ENCODE measurements around the gene SH3RF2.

SH3RF2 gene

DNA sequence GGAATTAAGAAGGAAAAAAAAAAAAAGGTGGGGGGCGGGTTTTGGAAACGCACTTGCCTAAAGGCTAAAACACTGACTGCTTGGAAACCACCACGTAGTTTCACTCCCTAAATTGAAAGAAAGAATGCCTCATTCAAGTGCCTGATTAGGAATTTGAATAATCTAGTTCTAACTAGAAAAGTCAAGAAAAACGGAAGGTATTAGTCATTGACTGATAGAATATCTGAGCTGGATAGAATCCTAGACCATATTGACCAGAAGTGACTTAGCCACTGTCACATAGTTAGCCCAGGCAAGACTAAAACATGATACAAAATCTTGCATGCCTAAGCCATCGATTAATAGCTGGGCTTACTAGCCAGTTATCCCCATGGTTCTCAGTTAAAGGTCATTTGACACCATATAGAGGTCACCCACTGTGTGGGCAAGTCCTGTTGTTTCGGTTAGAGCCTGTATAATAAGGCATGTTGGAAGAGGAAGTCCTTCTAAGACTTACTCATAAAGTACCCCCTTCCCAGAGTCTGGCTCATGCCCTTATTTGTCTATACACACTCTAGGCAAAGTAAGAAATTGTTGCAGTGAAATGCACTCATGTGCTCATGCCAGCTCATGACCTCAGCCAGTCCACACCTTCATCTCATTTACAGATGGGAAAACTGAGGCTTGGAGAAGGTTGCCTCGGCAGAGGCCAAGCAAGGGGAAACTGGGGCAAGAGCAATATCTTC lies 40.2 kb downstream of the SH3RF2 start:
- no peaks in the 10 kb centered on the region for H3K27me3 ChIP-seq (ENCODE audit: low read depth, low read length)
- no peaks in the 10 kb centered on the region for H4K20me1 ChIP-seq (ENCODE audit: insufficient read depth, low read length)
- H3K79me2 ChIP-seq (ENCODE audit: low read length): no peaks in the 10 kb centered on the region
- peak overlapping the region; percentile 57 for H3K27ac ChIP-seq (ENCODE audit: low read length)
- H3K4me3 ChIP-seq (ENCODE audit: low read length): peak overlapping the region; percentile 27; the same call in 1 of the 2 replicates
- peak overlapping the region; percentile 52 for H3K4me2 ChIP-seq (ENCODE audit: low read length)
- H3K4me1 ChIP-seq (ENCODE audit: low read length): peaks cover 22% of the 10 kb centered on the region
- no peak overlapping the region for H2AFZ ChIP-seq (ENCODE audit: low read depth, low read length)
- TF ChIP-seq, protein P1, sequence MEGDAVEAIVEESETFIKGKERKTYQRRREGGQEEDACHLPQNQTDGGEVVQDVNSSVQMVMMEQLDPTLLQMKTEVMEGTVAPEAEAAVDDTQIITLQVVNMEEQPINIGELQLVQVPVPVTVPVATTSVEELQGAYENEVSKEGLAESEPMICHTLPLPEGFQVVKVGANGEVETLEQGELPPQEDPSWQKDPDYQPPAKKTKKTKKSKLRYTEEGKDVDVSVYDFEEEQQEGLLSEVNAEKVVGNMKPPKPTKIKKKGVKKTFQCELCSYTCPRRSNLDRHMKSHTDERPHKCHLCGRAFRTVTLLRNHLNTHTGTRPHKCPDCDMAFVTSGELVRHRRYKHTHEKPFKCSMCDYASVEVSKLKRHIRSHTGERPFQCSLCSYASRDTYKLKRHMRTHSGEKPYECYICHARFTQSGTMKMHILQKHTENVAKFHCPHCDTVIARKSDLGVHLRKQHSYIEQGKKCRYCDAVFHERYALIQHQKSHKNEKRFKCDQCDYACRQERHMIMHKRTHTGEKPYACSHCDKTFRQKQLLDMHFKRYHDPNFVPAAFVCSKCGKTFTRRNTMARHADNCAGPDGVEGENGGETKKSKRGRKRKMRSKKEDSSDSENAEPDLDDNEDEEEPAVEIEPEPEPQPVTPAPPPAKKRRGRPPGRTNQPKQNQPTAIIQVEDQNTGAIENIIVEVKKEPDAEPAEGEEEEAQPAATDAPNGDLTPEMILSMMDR (IDR thresholded peaks at IDR 0.05; ENCODE audit: low read depth, low read length): no peak
- TF ChIP-seq EZH2phosphoT487 (IDR thresholded peaks at IDR 0.05; ENCODE audit: low read depth): no peak
- H3K36me3 ChIP-seq (replicated peaks; ENCODE audit: low read depth, low read length): no peaks in the 10 kb centered on the region
- no peaks in the 10 kb centered on the region for H3K9me3 ChIP-seq (ENCODE audit: insufficient read depth, low read length)
- no peak overlapping the region for H3K9ac ChIP-seq (ENCODE audit: low read length)

DNA sequence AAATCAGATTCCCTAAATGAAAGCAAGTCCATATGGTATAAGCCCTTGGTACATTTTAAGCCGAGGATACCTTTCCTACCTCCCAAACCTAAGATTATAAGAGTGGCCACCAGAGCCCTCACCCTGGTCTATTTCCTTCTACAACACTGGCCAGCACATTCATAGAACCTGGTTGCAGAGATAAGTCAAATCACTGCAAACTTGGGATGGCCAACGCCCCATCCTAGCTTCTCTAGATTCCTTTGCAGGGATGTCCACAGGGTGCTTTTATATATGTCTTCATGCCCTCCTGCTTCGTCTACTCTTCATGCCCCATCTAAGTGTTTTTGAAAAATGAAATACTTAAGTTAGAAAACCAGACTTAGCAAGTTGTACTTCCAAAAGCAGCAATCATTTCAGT lies 41.8 kb downstream of the SH3RF2 start:
- H3K4me1 ChIP-seq (ENCODE audit: low read length): peaks cover 22% of the 10 kb centered on the region
- H3K27me3 ChIP-seq (ENCODE audit: low read depth, low read length): no peaks in the 10 kb centered on the region
- H3K9ac ChIP-seq (ENCODE audit: low read length): no peak overlapping the region
- H3K79me2 ChIP-seq (ENCODE audit: low read length): no peaks in the 10 kb centered on the region
- no peak overlapping the region for H2AFZ ChIP-seq (ENCODE audit: low read depth, low read length)
- no peak overlapping the region for H3K4me3 ChIP-seq (ENCODE audit: low read length)
- no peaks in the 10 kb centered on the region for H3K36me3 ChIP-seq (replicated peaks; ENCODE audit: low read depth, low read length)
- no peaks in the 10 kb centered on the region for H3K9me3 ChIP-seq (ENCODE audit: insufficient read depth, low read length)
- no peak overlapping the region for H3K27ac ChIP-seq (ENCODE audit: low read length)
- TF ChIP-seq, protein P1 (IDR thresholded peaks at IDR 0.05; ENCODE audit: low read depth, low read length): no peak
- TF ChIP-seq EZH2phosphoT487 (IDR thresholded peaks at IDR 0.05; ENCODE audit: low read depth): no peak
- no peak overlapping the region for H3K4me2 ChIP-seq (ENCODE audit: low read length)
- no peaks in the 10 kb centered on the region for H4K20me1 ChIP-seq (ENCODE audit: insufficient read depth, low read length)

DNA sequence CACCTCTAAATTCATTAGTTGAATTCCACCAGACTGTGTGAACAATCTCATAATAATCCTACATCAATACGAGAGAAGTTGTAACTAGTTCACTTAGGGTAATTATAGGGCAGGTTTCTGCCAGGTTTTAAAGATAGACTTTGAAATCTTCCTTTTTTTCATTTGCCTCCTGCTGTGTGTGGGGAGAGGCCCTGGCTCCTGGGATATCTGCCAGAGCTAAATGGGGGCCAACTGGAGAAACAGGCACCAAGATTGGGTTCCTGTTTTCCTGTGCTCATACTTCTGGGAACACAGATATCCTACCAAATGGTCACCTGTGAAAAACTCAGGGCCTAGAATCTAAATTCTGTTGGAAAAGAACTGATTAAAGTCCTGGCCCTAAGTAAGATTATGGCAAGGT lies 42.3 kb downstream of the SH3RF2 start:
- Histone ChIP-seq H3K4me3 (ENCODE audit: low read length) (no peak overlapping the region), H3K4me1 (ENCODE audit: low read length) (peaks cover 22% of the 10 kb centered on the region), H3K9me3 (ENCODE audit: insufficient read depth, low read length) (no peaks in the 10 kb centered on the region), H3K4me2 (ENCODE audit: low read length) (no peak overlapping the region), H3K79me2 (ENCODE audit: low read length) (no peaks in the 10 kb centered on the region), H3K27ac (ENCODE audit: low read length) (no peak overlapping the region), H3K27me3 (ENCODE audit: low read depth, low read length) (no peaks in the 10 kb centered on the region), H4K20me1 (ENCODE audit: insufficient read depth, low read length) (no peaks in the 10 kb centered on the region), H3K36me3 (replicated peaks; ENCODE audit: low read depth, low read length) (no peaks in the 10 kb centered on the region), H2AFZ (ENCODE audit: low read depth, low read length) (no peak overlapping the region), H3K9ac (ENCODE audit: low read length) (no peak overlapping the region)
- TF ChIP-seq, protein P1 (IDR thresholded peaks at IDR 0.05; ENCODE audit: low read depth, low read length): no peak
- TF ChIP-seq EZH2phosphoT487 (IDR thresholded peaks at IDR 0.05; ENCODE audit: low read depth): no peak

DNA sequence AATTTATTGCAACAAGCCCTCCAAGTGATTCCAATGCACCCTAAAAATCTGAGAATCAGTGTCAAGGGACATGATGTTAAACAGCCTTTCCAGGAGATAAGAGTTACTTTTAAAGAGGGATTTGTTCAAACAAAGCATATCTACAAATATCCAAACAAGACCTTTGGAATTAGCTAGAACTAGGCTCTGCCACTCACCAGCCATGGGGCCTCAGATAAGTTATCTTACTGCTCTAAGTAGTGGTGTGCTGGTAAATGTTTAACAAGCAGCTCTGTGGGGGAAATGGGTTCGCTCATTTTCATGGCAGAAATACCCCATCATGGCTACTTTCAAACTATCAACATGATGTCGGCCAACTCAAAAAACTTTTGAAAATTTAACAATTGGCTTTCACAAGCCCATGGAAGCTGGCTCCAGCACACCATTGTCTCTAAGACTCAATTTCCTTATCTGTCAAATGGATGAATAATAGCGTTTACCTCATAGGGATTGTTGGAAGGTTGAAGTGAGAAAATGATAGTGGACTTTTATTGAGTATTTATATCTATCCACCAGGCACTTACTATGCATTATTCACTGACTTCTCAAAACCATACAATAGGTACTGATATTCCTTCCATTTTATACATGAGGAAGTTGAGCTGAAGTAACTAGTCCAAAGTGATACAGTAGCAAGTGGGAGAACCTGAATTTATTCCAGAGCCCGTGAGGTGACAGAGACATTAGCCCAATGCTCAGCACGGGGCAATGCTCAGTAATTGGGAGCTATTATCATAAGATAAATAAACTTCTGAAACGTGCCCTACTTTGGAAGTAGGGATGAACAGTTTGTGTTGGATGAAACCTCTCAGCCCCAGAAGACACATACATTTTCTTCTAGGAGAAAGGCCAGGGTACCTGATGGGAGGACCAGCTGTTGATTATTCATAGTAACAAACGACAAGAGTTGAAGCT lies 43.2 kb downstream of the SH3RF2 start:
- H3K4me2 ChIP-seq (ENCODE audit: low read length): no peak overlapping the region
- no peak for TF ChIP-seq EZH2phosphoT487 (IDR thresholded peaks at IDR 0.05; ENCODE audit: low read depth)
- TF ChIP-seq, protein P1 (IDR thresholded peaks at IDR 0.05; ENCODE audit: low read depth, low read length): no peak
- H3K79me2 ChIP-seq (ENCODE audit: low read length): no peaks in the 10 kb centered on the region
- no peaks in the 10 kb centered on the region for H4K20me1 ChIP-seq (ENCODE audit: insufficient read depth, low read length)
- H3K9me3 ChIP-seq (ENCODE audit: insufficient read depth, low read length): no peaks in the 10 kb centered on the region
- no peak overlapping the region for H3K9ac ChIP-seq (ENCODE audit: low read length)
- H3K27ac ChIP-seq (ENCODE audit: low read length): no peak overlapping the region
- H3K4me3 ChIP-seq (ENCODE audit: low read length): no peak overlapping the region
- no peaks in the 10 kb centered on the region for H3K36me3 ChIP-seq (replicated peaks; ENCODE audit: low read depth, low read length)
- no peaks in the 10 kb centered on the region for H3K27me3 ChIP-seq (ENCODE audit: low read depth, low read length)
- H3K4me1 ChIP-seq (ENCODE audit: low read length): peaks cover 22% of the 10 kb centered on the region
- H2AFZ ChIP-seq (ENCODE audit: low read depth, low read length): no peak overlapping the region
